ENCODE results near the gene JDP2.

- TF ChIP-seq POLR2A (IDR thresholded peaks at IDR 0.05; ENCODE audit: low read length) (no peak), GATA1 (IDR thresholded peaks at IDR 0.05; ENCODE audit: low read depth, low read length) (no peak)
Measured at GRCh38 chr14:75511201-75511600, 83.4 kb downstream of the JDP2 start.

All from erythroblast (primary cell).